Activated CD4-positive, alpha-beta T cell treated with anti-CD3 and anti-CD28 coated beads for 4 hours (primary cell): ENCODE measurements around the gene PDIA5.

Experiments
- DNase-seq, 2 donors: peaks; one replicate each; pipeline ENCODE4 v3.0.0-alpha.2; 2020

Gene PDIA5

DNA sequence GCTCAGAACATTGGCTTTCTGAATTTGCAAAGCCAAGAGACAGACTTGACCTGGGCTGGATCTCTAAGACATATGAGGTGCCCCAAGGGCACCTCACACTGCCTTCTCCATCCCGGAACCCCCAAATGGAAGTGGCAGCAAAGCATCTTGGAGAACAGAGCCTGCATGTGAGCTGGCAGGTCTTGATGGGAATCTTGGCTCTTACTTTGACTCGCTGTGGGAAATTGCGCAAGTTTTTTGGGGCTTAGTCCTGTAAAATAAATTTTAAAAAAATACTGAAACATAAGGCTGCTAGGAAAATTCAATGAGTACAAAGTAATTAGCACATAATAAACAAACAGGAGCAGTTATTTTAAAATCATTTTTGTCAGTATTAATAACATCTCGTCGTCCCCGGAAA lies 121.2 kb downstream of the PDIA5 start:
- DNase-seq: no peak

DNA sequence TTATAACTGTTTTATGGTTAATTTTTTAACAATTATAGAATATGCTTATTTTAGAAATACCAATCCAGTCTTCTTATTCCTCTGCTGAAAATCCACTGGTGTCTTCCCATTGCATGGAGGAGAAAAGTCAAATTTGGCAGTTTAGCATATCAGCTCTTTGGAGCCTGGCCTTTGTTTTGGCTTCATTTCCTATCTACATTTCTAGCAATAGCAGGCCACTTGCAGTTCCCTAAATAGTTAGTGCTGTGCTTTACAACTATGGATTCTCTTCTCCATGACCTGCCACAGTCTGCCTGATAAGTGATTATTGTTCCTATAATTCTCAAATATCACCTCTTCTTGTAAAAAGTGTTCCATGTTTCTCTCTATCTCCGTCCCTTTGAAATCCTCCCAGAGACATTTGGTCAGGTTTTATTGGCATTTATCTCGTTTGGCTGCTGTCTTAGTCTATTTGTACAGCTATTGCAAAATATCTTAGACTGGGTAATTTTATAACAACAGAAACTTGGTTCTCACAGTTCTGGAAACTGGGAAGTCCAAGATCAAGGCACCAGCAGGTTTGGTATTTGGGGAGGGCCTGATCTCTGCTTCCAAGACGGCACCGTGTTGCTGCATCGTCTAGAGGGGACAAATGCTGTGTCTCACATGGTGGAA lies 126.8 kb downstream of the PDIA5 start:
- DNase-seq: no peak

DNA sequence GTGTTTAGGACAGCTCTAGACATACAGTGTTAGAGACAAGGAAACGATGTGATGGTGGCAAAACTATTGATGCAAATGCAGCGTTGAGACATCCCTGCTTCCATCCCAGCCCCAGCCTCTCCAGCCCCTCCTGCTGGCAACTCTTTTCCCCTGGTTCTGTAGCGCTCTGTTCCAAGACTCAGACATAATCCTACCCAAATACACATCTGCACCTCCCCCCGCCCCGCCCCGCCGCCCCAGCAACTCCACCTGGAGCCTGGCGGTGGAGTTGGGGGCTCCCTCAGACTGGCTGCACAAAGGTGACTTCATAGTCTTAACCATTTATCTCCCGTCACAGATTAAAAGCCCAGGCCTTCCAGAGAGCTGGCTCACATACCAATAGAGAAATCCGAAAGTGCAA lies 127.7 kb downstream of the PDIA5 start:
- no peak for DNase-seq

DNA sequence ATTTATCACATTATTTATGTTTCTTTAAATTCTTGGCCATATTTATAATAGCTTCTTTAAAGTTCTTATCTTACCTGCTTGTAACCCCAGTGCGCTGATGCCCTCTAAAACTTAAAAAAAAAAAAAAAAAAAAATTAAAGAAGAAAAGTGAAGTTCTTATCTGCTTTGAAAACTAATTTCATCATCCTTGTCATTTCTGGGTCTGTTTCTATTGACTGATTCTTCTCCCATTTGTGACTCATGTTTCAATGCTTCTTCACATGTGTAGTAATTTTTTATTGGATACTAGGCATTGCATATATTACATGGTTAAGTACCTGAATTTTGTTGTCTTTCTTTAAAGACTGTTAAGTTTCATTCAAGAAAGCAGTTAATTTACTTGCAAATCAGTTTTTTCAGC lies 131.5 kb downstream of the PDIA5 start:
- no peak for DNase-seq

DNA sequence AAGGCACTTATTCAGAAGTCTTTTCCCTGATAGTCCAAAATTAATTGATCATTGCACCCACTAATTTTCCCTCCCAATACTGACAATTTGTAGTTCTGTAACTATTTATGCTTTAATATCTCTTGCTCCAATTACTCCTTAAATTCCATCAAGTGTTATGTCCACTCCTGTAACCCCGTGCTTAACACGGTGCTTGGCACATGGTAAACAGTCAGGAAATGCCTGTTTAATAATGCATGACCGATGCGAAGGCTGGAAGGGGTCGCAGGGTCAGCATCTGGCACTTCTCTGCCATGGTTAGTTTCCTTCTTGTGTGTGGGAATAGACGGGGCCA lies 134.4 kb downstream of the PDIA5 start:
- no peak for DNase-seq

DNA sequence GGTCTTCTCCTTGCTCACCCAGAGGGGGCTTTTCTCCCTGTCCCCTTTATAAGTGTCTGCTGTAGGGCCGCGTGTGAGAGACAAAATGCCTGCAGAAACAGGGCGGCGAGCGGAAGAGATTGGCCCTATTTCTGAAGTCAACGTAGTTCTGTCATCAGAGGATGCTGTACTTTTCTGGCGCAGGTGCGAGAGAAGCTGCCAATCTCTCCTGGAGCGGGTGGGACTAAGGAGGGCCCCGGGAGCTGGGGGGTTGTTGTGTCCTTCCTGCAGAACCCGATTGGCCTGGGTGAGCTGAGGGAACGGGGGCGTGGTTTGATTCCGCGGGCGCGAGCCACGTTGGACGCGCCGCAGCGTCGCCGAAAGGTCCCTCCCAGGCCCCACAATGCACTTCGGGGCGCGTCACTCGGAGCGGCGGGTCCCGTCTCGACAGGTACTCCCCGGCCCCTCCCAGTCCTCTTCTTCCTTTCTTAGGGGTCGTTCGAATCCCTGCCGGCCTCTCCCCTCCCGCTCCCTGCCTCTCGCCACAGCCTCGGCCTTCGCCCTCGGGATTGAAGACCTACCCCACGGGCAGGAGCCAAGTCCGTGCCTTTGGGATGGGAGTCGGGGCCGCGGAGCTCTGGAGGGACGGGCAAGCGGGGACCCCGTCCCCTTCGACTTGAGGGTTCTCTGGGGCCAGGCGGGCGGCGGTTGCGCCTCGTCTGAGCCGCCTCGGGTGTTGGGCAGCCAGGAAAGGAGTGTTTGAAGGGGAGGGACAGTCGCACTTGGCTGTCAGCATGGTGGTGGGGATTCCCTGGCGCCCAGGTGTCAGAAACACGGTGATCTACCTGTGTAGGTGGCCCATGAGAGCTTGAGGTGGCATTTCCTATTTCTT lies 135.0 kb downstream of the PDIA5 start, which contains the start of gene SEC22A:
Gene SEC22A (plus strand): TSS at position 387 of the 871 bp plus-strand sequence. CDS start 7,275 bp downstream, outside the sequence.
- DNase-seq: peak; percentile 93

DNA sequence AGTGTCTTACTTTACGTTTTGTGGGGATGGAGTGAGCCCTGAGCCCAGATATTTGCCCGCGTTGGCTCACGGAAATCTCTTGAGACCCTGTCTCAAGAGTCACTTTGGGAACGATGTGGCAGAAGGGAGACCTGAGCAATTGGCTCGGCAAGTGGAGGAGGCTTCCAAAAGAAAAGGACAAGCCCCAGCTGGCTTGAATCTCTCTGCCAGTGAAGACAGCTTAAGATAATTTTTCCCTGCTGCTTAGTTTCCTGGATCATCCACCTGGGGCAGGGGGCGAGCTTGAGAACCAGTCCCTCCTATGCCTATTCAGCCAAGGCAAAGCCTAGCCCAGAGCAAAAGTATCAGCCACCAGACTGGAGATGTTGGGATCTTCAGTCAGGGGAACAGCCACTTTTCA lies 135.6 kb downstream of the PDIA5 start:
- no peak for DNase-seq
